ENCODE data around the gene PPM1B.

PPM1B gene

DNA sequence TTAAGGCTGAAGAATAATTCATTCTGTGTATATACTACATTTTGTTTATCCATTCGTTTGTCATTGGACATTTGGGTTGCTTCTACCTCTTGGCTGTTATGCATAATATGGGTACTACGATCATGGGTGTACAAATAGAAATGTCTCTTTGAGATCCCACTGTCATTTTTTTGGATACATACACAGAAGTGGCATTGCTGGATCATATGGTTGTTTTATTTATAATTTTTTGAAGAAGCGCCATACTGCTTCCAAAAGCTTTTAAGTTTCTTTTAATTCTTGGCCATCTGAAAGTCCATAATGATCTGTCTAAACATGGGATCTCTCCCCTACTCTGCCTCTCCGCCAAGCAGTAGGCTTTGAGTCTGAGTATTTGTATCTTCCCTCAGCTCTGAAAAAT, 18.6 kb downstream of the PPM1B start:
- CTCF ChIA-PET = interaction anchor here (0.7 kb wide), 1 partner anchor 30 kb away, joined by 3 read pairs; no protein-coding TSS in a partner anchor

DNA sequence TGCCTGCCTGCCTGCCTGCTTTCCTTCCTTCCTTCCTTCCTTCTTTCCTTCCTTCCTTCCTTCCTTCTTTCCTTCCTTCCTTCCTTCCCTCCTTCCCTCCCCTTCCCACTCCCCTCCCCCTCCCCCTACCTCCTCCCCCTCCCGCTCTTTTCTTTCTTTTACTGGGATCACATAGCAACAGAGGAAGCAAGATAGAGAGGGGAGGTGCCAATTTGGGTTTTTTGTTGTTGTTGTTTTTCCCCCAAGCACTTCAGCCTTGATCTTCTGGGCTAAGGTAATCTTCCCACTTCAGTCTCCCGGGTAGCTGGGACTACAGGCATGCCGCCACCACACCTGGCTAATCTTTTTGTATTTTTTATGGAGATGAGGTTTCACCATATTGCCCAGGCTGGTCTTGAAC, 20.0 kb downstream of the PPM1B start:
- DNase-seq (ENCODE audit: extremely low spot score) = no peak
- TF ChIP-seq FOXK2 (IDR thresholded peaks at IDR 0.05) = no peak
- TF ChIP-seq BHLHE40 (IDR thresholded peaks at IDR 0.05; ENCODE audit: borderline replicate concordance) = no peak
- no peak for TF ChIP-seq HDGF (IDR thresholded peaks at IDR 0.05; ENCODE audit: borderline replicate concordance)
- TF ChIP-seq ZNF384 (IDR thresholded peaks at IDR 0.05) = no peak
- no peak for TF ChIP-seq ELF4 (IDR thresholded peaks at IDR 0.05)
- no peak for TF ChIP-seq LEF1 (IDR thresholded peaks at IDR 0.05; ENCODE audit: borderline replicate concordance)
- TF ChIP-seq, protein P1, sequence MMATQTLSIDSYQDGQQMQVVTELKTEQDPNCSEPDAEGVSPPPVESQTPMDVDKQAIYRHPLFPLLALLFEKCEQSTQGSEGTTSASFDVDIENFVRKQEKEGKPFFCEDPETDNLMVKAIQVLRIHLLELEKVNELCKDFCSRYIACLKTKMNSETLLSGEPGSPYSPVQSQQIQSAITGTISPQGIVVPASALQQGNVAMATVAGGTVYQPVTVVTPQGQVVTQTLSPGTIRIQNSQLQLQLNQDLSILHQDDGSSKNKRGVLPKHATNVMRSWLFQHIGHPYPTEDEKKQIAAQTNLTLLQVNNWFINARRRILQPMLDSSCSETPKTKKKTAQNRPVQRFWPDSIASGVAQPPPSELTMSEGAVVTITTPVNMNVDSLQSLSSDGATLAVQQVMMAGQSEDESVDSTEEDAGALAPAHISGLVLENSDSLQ (IDR thresholded peaks at IDR 0.05) = no peak
- CTCF ChIA-PET = no interaction called here
- POLR2A ChIA-PET = no interaction called here

More for the DNA sequence above, 18.6 kb downstream of the PPM1B start:
- DNase-seq (ENCODE audit: extremely low spot score) = no peak
- POLR2A ChIA-PET = no interaction called here
- TF ChIP-seq HDGF (IDR thresholded peaks at IDR 0.05; ENCODE audit: borderline replicate concordance) = no peak
- TF ChIP-seq CTBP1 (IDR thresholded peaks at IDR 0.05; ENCODE audit: borderline replicate concordance) = no peak
- TF ChIP-seq FOXM1 (IDR thresholded peaks at IDR 0.05; ENCODE audit: borderline replicate concordance) = no peak
- no peak for TF ChIP-seq SUZ12 (IDR thresholded peaks at IDR 0.05)
- no peak for TF ChIP-seq ARNT (IDR thresholded peaks at IDR 0.05)
- TF ChIP-seq, protein P1 (IDR thresholded peaks at IDR 0.05) = no peak
- no peak for TF ChIP-seq NFRKB (IDR thresholded peaks at IDR 0.05)
- no peak for TF ChIP-seq SP1 (IDR thresholded peaks at IDR 0.05)
- TF ChIP-seq LEF1 (IDR thresholded peaks at IDR 0.05; ENCODE audit: borderline replicate concordance) = no peak
- TF ChIP-seq ZNF384 (IDR thresholded peaks at IDR 0.05) = no peak
- TF ChIP-seq TARDBP (IDR thresholded peaks at IDR 0.05) = no peak
- TF ChIP-seq BHLHE40 (IDR thresholded peaks at IDR 0.05; ENCODE audit: borderline replicate concordance) = no peak
- TF ChIP-seq L3MBTL2 (conservative IDR thresholded peaks at IDR 0.05) = no peak
- no peak for TF ChIP-seq ELF4 (IDR thresholded peaks at IDR 0.05)
- TF ChIP-seq FOXK2 (IDR thresholded peaks at IDR 0.05) = no peak

DNA sequence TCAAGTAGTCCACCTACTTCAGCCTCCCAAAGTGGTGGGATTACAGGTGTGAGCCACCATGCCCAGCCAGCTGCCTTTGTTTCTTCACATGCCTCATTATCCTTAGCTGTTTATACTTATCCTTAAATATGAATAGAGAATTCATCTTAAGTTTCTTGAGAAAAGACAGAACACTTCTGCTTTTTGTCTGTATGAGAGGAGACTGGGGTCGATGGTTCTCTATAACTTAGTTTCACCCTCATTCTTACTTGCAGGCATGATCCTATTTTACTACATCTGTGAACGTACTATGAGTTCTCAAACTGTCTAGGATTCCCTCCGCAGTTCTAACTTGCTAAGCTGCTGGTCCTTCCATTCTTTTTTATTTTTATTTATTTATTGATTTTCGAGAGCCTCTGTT, 20.4 kb downstream of the PPM1B start:
- DNase-seq (ENCODE audit: extremely low spot score) = no peak
- TF ChIP-seq FOXK2 (IDR thresholded peaks at IDR 0.05) = no peak
- no peak for TF ChIP-seq ELF4 (IDR thresholded peaks at IDR 0.05)
- no peak for TF ChIP-seq L3MBTL2 (conservative IDR thresholded peaks at IDR 0.05)
- no peak for TF ChIP-seq FOXM1 (IDR thresholded peaks at IDR 0.05; ENCODE audit: borderline replicate concordance)
- no peak for TF ChIP-seq BHLHE40 (IDR thresholded peaks at IDR 0.05; ENCODE audit: borderline replicate concordance)
- TF ChIP-seq CTBP1 (IDR thresholded peaks at IDR 0.05; ENCODE audit: borderline replicate concordance) = no peak
- no peak for TF ChIP-seq FOXA1 (IDR thresholded peaks at IDR 0.05)
- TF ChIP-seq, protein P1 (IDR thresholded peaks at IDR 0.05) = no peak
- no peak for TF ChIP-seq ZNF384 (IDR thresholded peaks at IDR 0.05)
- no peak for TF ChIP-seq HDGF (IDR thresholded peaks at IDR 0.05; ENCODE audit: borderline replicate concordance)
- TF ChIP-seq SUZ12 (IDR thresholded peaks at IDR 0.05) = no peak
- no peak for TF ChIP-seq NFRKB (IDR thresholded peaks at IDR 0.05)
- TF ChIP-seq SP1 (IDR thresholded peaks at IDR 0.05) = no peak
- TF ChIP-seq TARDBP (IDR thresholded peaks at IDR 0.05) = no peak
- no peak for TF ChIP-seq LEF1 (IDR thresholded peaks at IDR 0.05; ENCODE audit: borderline replicate concordance)
- no peak for TF ChIP-seq ARNT (IDR thresholded peaks at IDR 0.05)
- POLR2A ChIA-PET = no interaction called here
- CTCF ChIA-PET = no interaction called here

DNA sequence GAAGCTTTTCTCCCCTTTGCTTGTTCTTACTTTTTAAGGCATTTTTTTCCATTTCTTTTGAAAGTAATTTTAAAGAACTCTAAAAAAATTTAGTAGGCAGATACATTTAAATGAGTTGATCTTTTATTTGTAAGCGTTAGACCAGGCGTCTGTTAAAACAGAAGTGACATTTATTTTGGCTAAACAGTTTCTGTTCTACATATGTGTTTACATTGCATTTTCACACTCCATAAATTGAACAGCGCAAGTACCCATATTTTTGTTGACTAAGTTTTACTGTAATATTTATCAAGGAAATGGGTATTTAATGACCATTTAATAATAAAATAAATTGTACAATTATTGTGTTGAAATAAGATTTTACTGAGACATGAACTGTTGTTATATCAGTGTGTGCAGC, 21.9 kb downstream of the PPM1B start:
- TF ChIP-seq FOXA1 (IDR thresholded peaks at IDR 0.05) = no peak
- TF ChIP-seq LEF1 (IDR thresholded peaks at IDR 0.05; ENCODE audit: borderline replicate concordance) = no peak
- TF ChIP-seq BHLHE40 (IDR thresholded peaks at IDR 0.05; ENCODE audit: borderline replicate concordance) = no peak
- no peak for TF ChIP-seq FOXM1 (IDR thresholded peaks at IDR 0.05; ENCODE audit: borderline replicate concordance)
- TF ChIP-seq, protein P1 (IDR thresholded peaks at IDR 0.05) = no peak
- no peak for TF ChIP-seq TARDBP (IDR thresholded peaks at IDR 0.05)
- no peak for TF ChIP-seq ZNF384 (IDR thresholded peaks at IDR 0.05)
- TF ChIP-seq NFRKB (IDR thresholded peaks at IDR 0.05) = no peak
- no peak for TF ChIP-seq HDGF (IDR thresholded peaks at IDR 0.05; ENCODE audit: borderline replicate concordance)
- no peak for TF ChIP-seq FOXK2 (IDR thresholded peaks at IDR 0.05)
- TF ChIP-seq SP1 (IDR thresholded peaks at IDR 0.05) = no peak
- no peak for TF ChIP-seq CTBP1 (IDR thresholded peaks at IDR 0.05; ENCODE audit: borderline replicate concordance)
- TF ChIP-seq SUZ12 (IDR thresholded peaks at IDR 0.05) = no peak
- TF ChIP-seq ARNT (IDR thresholded peaks at IDR 0.05) = no peak
- TF ChIP-seq ELF4 (IDR thresholded peaks at IDR 0.05) = no peak
- TF ChIP-seq L3MBTL2 (conservative IDR thresholded peaks at IDR 0.05) = no peak
- no peak for DNase-seq (ENCODE audit: extremely low spot score)
- CTCF ChIA-PET = interaction anchor here (0.7 to 1.0 kb wide), 2 partner anchors 18 to 52 kb away, joined by 3 read pairs; no protein-coding TSS in a partner anchor
- POLR2A ChIA-PET = no interaction called here

DNA sequence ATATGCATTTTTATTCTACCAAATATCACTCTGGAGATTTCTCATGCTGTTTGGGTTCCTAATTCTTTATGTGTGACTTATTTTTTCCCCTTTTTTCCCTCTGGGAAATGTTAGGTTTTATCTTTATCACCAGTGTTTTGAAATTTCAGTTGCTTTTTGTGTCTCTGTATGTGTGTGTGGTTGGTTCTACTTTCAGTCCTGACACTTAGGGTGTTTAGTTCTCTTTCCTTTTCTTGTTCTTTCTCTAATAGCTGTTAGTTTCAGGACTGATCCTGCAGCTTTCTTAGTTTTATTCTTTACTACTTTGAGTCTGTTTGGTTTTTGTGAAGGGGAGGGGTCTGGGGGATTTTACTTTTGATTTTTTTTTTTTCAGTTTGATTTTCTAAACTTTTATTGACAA, 23.1 kb downstream of the PPM1B start:
- no peak for DNase-seq (ENCODE audit: extremely low spot score)
- ChIA-PET CTCF (interaction anchor here (0.7 kb wide), 1 partner anchor 1202 kb away, joined by 5 read pairs; no protein-coding TSS in a partner anchor), POLR2A (no interaction called here)
- TF ChIP-seq FOXA1 (IDR thresholded peaks at IDR 0.05) (no peak), TARDBP (IDR thresholded peaks at IDR 0.05) (no peak), FOXK2 (IDR thresholded peaks at IDR 0.05) (no peak), ZNF384 (IDR thresholded peaks at IDR 0.05) (no peak), CTBP1 (IDR thresholded peaks at IDR 0.05; ENCODE audit: borderline replicate concordance) (no peak), HDGF (IDR thresholded peaks at IDR 0.05; ENCODE audit: borderline replicate concordance) (no peak), ARNT (IDR thresholded peaks at IDR 0.05) (no peak), LEF1 (IDR thresholded peaks at IDR 0.05; ENCODE audit: borderline replicate concordance) (no peak)
- TF ChIP-seq, protein P1 (IDR thresholded peaks at IDR 0.05) = no peak
